Aorta (tissue), 5 donors: ENCODE results near the gene TBC1D13. TPM values are rescaled to one million over a fixed set of nuclear protein-coding genes. Genes with fewer than 3 reads are reported as not detected.
"Not testable (repeated sequence)": the region's sequence is repeated elsewhere in the genome, so short reads cannot be mapped to it uniquely, and the experiment has no call there.

Source experiments
- ATAC-seq: fragments of 200-7000 bp; cut with Tn5 transposase; one replicate; pipeline ENCODE4 v1.9.1; 2022; ENCODE audit warnings: moderate library complexity; ENCODE audit not compliant: low FRiP score
- DNase-seq, 2 donors: peaks; one replicate each; pipeline ENCODE4 v3.0.0-alpha.2; 2020
- H3K27ac ChIP-seq, 2 donors: one replicate each; pipeline ENCODE4 v1.5.1; 2013; ENCODE audit warnings: low read length in 2 of 2, mild to moderate bottlenecking in 2 of 2, moderate library complexity in 2 of 2, control low read depth in 1 of 2, inconsistent platforms in 1 of 2, low read depth in 1 of 2
- H3K27me3 ChIP-seq, 2 donors: one replicate each; pipeline ENCODE4 v1.6.1; 2013; ENCODE audit warnings: control low read depth in 1 of 2, low read length in 1 of 2, mild to moderate bottlenecking in 1 of 2, moderate library complexity in 1 of 2; ENCODE audit not compliant: insufficient read depth in 2 of 2, control insufficient read depth in 1 of 2
- H3K36me3 ChIP-seq, 2 donors: one replicate each; pipeline ENCODE4 v1.6.1; 2013; ENCODE audit warnings: control low read depth in 1 of 2, low read length in 1 of 2, mild to moderate bottlenecking in 1 of 2; ENCODE audit not compliant: insufficient read depth in 2 of 2, control insufficient read depth in 1 of 2
- H3K4me1 ChIP-seq, 2 donors: one replicate each; pipeline ENCODE4 v1.6.1; 2013; ENCODE audit warnings: low read length in 2 of 2, control low read depth in 1 of 2, mild to moderate bottlenecking in 1 of 2, moderate library complexity in 1 of 2; ENCODE audit not compliant: insufficient read depth in 2 of 2, control insufficient read depth in 1 of 2
- H3K4me3 ChIP-seq, 2 donors: one replicate each; pipeline ENCODE4 v1.5.1; 2013; ENCODE audit warnings: low read length in 2 of 2, control low read depth in 1 of 2, mild to moderate bottlenecking in 1 of 2
- H3K9me3 ChIP-seq: one replicate; pipeline ENCODE4 v1.6.1; 2013; ENCODE audit warnings: mild to moderate bottlenecking, low read length; ENCODE audit not compliant: control insufficient read depth
- WGBS, 2 donors: extraction: QIAGEN DNeasy Blood & Tissue Kit; methylation state at CpG; one replicate each; pipeline ENCODE4 v1.1.7; 2013; 5-methylcytosine and 5-hydroxymethylcytosine counted together
- intact Hi-C, 2 donors: fragments of 100-400 bp; cut with DNase I; formaldehyde crosslinking; loops; one replicate each; pipeline versions ENCODE4 v1.14.2 to v1.15.0; 2022
- polyA plus RNA-seq, 2 donors: library from polyadenylated mRNA; stranded (reverse); fragments of 200-250 nt; gene quantifications; one replicate each; pipeline ENCODE4 v1.2.3, GENCODE V29; 2013
- total RNA-seq, 2 donors: library from RNA; stranded (reverse); fragmentation: NEBNext Ultra II Directional; extraction: Animal tissue kit (Norgen Biotek cat#: 25700); gene quantifications; one replicate each; pipeline ENCODE4 v1.2.1, GENCODE V29; 2021
- donor health status: healthy with polysubstance abuse.
- donor health status: Bipolar disorder and iron deficiency.
- donor health status: DM: no; HTN: no; CAD: no.
- donor health status: DM: no; HTN: no; CAD: no.
- donor health status: DM: yes; HTN: yes; CAD: no.

TBC1D13 gene
- total and polyA plus RNA-seq, 4 donors, result 9.0 to 27.7 (median 22.6) TPM

GRCh38 chr9:128846680-128847030 is 59.6 kb downstream of the TBC1D13 start:
- ATAC-seq (no peak), DNase-seq (no peak)
- Histone ChIP-seq H3K4me3 (no peak overlapping the region), H3K9me3 (no peaks in the 10 kb centered on the region), H3K27me3 (no peaks in the 10 kb centered on the region), H3K36me3 (no peaks in the 10 kb centered on the region), H3K4me1 (no peaks in the 10 kb centered on the region), H3K27ac (no peak overlapping the region)
- WGBS, 2 donors, result 95 to 97% methylated on average over 3 of the region's 3 CpGs
- intact Hi-C loops, result no loop called here

DNA sequence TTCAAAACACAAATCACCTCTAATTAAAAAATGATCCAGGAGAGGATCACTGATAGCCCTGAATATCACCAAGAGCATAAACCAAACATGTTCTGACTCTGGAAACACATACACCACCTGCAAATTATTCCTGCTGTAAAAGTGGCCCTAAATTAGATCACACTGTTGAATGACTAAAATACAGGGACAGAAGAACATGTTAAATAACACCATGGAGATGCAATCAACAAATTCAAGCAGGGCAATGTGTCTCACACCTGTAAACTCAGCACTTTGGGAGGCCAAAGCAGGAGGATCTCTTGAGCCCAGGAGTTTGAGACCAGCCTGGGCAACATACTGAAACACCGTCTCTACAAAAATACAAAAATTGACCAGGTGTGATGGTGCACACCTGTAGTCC is 60.8 kb downstream of the TBC1D13 start:
- DNase-seq (no peak), ATAC-seq (no peak)
- H3K9me3 ChIP-seq, result no peaks in the 10 kb centered on the region
- intact Hi-C loops, result no loop called here
- no peaks in the 10 kb centered on the region for H3K27me3 ChIP-seq
- H3K4me3 ChIP-seq, result no peak overlapping the region
- H3K27ac ChIP-seq, result no peak overlapping the region
- no peaks in the 10 kb centered on the region for H3K36me3 ChIP-seq
- no peaks in the 10 kb centered on the region for H3K4me1 ChIP-seq
- WGBS, 2 donors, result 98 to 100% methylated on average over 1 of the region's 1 CpG

GRCh38 chr9:128851024-128851423 is 64.0 kb downstream of the TBC1D13 start:
- not testable (repeated sequence) for H3K27ac ChIP-seq, H3K4me1 ChIP-seq, ATAC-seq, H3K36me3 ChIP-seq, H3K27me3 ChIP-seq, DNase-seq, H3K4me3 ChIP-seq, H3K9me3 ChIP-seq
- intact Hi-C loops, result loop anchor here in 1 of 2 donors (10.0 kb wide), 1 partner anchor 154 kb away; no protein-coding TSS in a partner anchor
- 87 to 93% methylated on average over 10 of the region's 10 CpGs for WGBS, 2 donors

GRCh38 chr9:128851779-128852600 is 64.9 kb downstream of the TBC1D13 start:
- WGBS, 2 donors, result 67 to 68% methylated on average over 10 of the region's 10 CpGs
- not testable (repeated sequence) for H3K4me1 ChIP-seq, DNase-seq, H3K36me3 ChIP-seq, ATAC-seq, H3K4me3 ChIP-seq, H3K9me3 ChIP-seq, H3K27me3 ChIP-seq, H3K27ac ChIP-seq
- intact Hi-C loops, result loop anchor here in 1 of 2 donors (10.0 kb wide), 1 partner anchor 153 kb away; no protein-coding TSS in a partner anchor

GRCh38 chr9:128852646-128853045 is 65.6 kb downstream of the TBC1D13 start:
- not testable (repeated sequence) for ATAC-seq, DNase-seq, H3K36me3 ChIP-seq, H3K4me1 ChIP-seq, H3K27me3 ChIP-seq, H3K9me3 ChIP-seq, H3K27ac ChIP-seq, H3K4me3 ChIP-seq
- intact Hi-C loops, result loop anchor here in 1 of 2 donors (10.0 kb wide), 1 partner anchor 152 kb away; no protein-coding TSS in a partner anchor
- 93 to 94% methylated on average over 2 of the region's 2 CpGs for WGBS, 2 donors

GRCh38 chr9:128854454-128854853 is 67.4 kb downstream of the TBC1D13 start:
- not testable (repeated sequence) for H3K4me1 ChIP-seq, H3K27ac ChIP-seq, DNase-seq, H3K36me3 ChIP-seq, H3K27me3 ChIP-seq, H3K4me3 ChIP-seq, H3K9me3 ChIP-seq, ATAC-seq
- intact Hi-C loops, result loop anchor here in 1 of 2 donors (10.0 kb wide), 1 partner anchor 150 kb away; no protein-coding TSS in a partner anchor
- WGBS, 2 donors, result 94% methylated on average over 6 of the region's 6 CpGs

- intact Hi-C loops, result loop anchor here in 1 of 2 donors (10.0 kb wide), 1 partner anchor 146 kb away; no protein-coding TSS in a partner anchor
- WGBS, 2 donors, result 80 to 82% methylated on average over 7 of the region's 7 CpGs
- not testable (repeated sequence) for ATAC-seq
These were observed 71.4 kb downstream of the TBC1D13 start for GRCh38 chr9:128858476-128858875.

More at GRCh38 chr9:128858476-128858875, 71.4 kb downstream of the TBC1D13 start:
- not testable (repeated sequence) for H3K9me3 ChIP-seq, H3K27me3 ChIP-seq, H3K4me3 ChIP-seq, H3K36me3 ChIP-seq, DNase-seq, H3K27ac ChIP-seq, H3K4me1 ChIP-seq
